ENCODE measurements around the gene MLYCD. TPM values are rescaled to one million over a fixed set of nuclear protein-coding genes. Genes with fewer than 3 reads are reported as not detected.

MLYCD gene
- total RNA-seq, 1 donor from 2014 or later: 2.8 TPM

- DNase-seq (ENCODE audit: low read depth): no peak
- Histone ChIP-seq H3K36me3 (ENCODE audit: insufficient read depth, low read length) (no peaks in the 10 kb centered on the region), H3K79me2 (ENCODE audit: insufficient read depth, low read length) (no peaks in the 10 kb centered on the region), H3K9ac (ENCODE audit: low read length) (no peak overlapping the region), H3K9me3 (ENCODE audit: insufficient read depth, low read depth, low read length) (peaks cover 6% of the 10 kb centered on the region), H2AFZ (ENCODE audit: low read depth, low read length) (no peak overlapping the region), H3K27me3 (ENCODE audit: insufficient read depth, low read length) (peaks cover 2% of the 10 kb centered on the region), H3K27ac (ENCODE audit: low read depth, low read length) (no peak overlapping the region), H3K4me2 (ENCODE audit: low read length) (no peak overlapping the region), H3K4me3 (ENCODE audit: insufficient read depth, low read depth, low read length) (no peak overlapping the region), H3K4me1 (ENCODE audit: insufficient read depth, low read length) (no peaks in the 10 kb centered on the region), H4K20me1 (ENCODE audit: insufficient read depth, low read length) (no peaks in the 10 kb centered on the region)
- FAIRE-seq: no peak
- no peaks in the 10 kb centered on the region for H3K4me1 Mint-ChIP-seq (ENCODE audit: low read depth, unreplicated experiment)
- H3K27ac Mint-ChIP-seq (ENCODE audit: unreplicated experiment): no peak overlapping the region
- H3K27me3 Mint-ChIP-seq (ENCODE audit: low read depth, unreplicated experiment): peaks cover 13% of the 10 kb centered on the region
- TF ChIP-seq, protein P1, sequence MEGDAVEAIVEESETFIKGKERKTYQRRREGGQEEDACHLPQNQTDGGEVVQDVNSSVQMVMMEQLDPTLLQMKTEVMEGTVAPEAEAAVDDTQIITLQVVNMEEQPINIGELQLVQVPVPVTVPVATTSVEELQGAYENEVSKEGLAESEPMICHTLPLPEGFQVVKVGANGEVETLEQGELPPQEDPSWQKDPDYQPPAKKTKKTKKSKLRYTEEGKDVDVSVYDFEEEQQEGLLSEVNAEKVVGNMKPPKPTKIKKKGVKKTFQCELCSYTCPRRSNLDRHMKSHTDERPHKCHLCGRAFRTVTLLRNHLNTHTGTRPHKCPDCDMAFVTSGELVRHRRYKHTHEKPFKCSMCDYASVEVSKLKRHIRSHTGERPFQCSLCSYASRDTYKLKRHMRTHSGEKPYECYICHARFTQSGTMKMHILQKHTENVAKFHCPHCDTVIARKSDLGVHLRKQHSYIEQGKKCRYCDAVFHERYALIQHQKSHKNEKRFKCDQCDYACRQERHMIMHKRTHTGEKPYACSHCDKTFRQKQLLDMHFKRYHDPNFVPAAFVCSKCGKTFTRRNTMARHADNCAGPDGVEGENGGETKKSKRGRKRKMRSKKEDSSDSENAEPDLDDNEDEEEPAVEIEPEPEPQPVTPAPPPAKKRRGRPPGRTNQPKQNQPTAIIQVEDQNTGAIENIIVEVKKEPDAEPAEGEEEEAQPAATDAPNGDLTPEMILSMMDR (IDR thresholded peaks at IDR 0.05; ENCODE audit: insufficient read depth, low read depth, low read length): no peak
- no peak for TF ChIP-seq EZH2 (IDR thresholded peaks at IDR 0.05; ENCODE audit: insufficient read depth, low read length)
- no peak overlapping the region for H3K4me3 Mint-ChIP-seq (ENCODE audit: unreplicated experiment)
- no peaks in the 10 kb centered on the region for H3K36me3 Mint-ChIP-seq (ENCODE audit: low read depth, unreplicated experiment)
- H3K9me3 Mint-ChIP-seq (ENCODE audit: unreplicated experiment): peaks cover 8% of the 10 kb centered on the region
These were observed 12.5 kb upstream of the MLYCD start for GRCh38 chr16:83886199-83886971.

GRCh38 chr16:83887080-83887479 lies 11.8 kb upstream of the MLYCD start:
- no peaks in the 10 kb centered on the region for H3K4me1 Mint-ChIP-seq (ENCODE audit: low read depth, unreplicated experiment)
- FAIRE-seq (no peak), DNase-seq (ENCODE audit: low read depth) (no peak)
- no peaks in the 10 kb centered on the region for H3K36me3 Mint-ChIP-seq (ENCODE audit: low read depth, unreplicated experiment)
- no peak overlapping the region for H3K27ac Mint-ChIP-seq (ENCODE audit: unreplicated experiment)
- H3K36me3 ChIP-seq (ENCODE audit: insufficient read depth, low read length): no peaks in the 10 kb centered on the region
- peaks cover 11% of the 10 kb centered on the region for H3K9me3 Mint-ChIP-seq (ENCODE audit: unreplicated experiment)
- H3K9me3 ChIP-seq (ENCODE audit: insufficient read depth, low read depth, low read length): peaks cover 10% of the 10 kb centered on the region
- peaks cover 9% of the 10 kb centered on the region for H3K27me3 Mint-ChIP-seq (ENCODE audit: low read depth, unreplicated experiment)
- TF ChIP-seq, protein P1 (IDR thresholded peaks at IDR 0.05; ENCODE audit: insufficient read depth, low read depth, low read length): no peak
- TF ChIP-seq EZH2 (IDR thresholded peaks at IDR 0.05; ENCODE audit: insufficient read depth, low read length): no peak
- no peaks in the 10 kb centered on the region for H4K20me1 ChIP-seq (ENCODE audit: insufficient read depth, low read length)
- no peak overlapping the region for H2AFZ ChIP-seq (ENCODE audit: low read depth, low read length)
- H3K9ac ChIP-seq (ENCODE audit: low read length): no peak overlapping the region
- H3K79me2 ChIP-seq (ENCODE audit: insufficient read depth, low read length): no peaks in the 10 kb centered on the region
- H3K4me3 ChIP-seq (ENCODE audit: insufficient read depth, low read depth, low read length): no peak overlapping the region
- no peak overlapping the region for H3K27ac ChIP-seq (ENCODE audit: low read depth, low read length)
- H3K4me3 Mint-ChIP-seq (ENCODE audit: unreplicated experiment): no peak overlapping the region
- no peak overlapping the region for H3K4me2 ChIP-seq (ENCODE audit: low read length)
- H3K27me3 ChIP-seq (ENCODE audit: insufficient read depth, low read length): no peaks in the 10 kb centered on the region
- no peaks in the 10 kb centered on the region for H3K4me1 ChIP-seq (ENCODE audit: insufficient read depth, low read length)

GRCh38 chr16:83887564-83887963 lies 11.4 kb upstream of the MLYCD start:
- no peaks in the 10 kb centered on the region for H3K79me2 ChIP-seq (ENCODE audit: insufficient read depth, low read length)
- H3K36me3 ChIP-seq (ENCODE audit: insufficient read depth, low read length): no peaks in the 10 kb centered on the region
- no peaks in the 10 kb centered on the region for H3K27me3 ChIP-seq (ENCODE audit: insufficient read depth, low read length)
- no peak overlapping the region for H3K9ac ChIP-seq (ENCODE audit: low read length)
- peaks cover 10% of the 10 kb centered on the region for H3K9me3 ChIP-seq (ENCODE audit: insufficient read depth, low read depth, low read length)
- H3K36me3 Mint-ChIP-seq (ENCODE audit: low read depth, unreplicated experiment): no peaks in the 10 kb centered on the region
- no peak overlapping the region for H2AFZ ChIP-seq (ENCODE audit: low read depth, low read length)
- H3K27me3 Mint-ChIP-seq (ENCODE audit: low read depth, unreplicated experiment): peaks cover 9% of the 10 kb centered on the region
- DNase-seq (ENCODE audit: low read depth) (no peak), FAIRE-seq (no peak)
- H4K20me1 ChIP-seq (ENCODE audit: insufficient read depth, low read length): no peaks in the 10 kb centered on the region
- no peaks in the 10 kb centered on the region for H3K4me1 ChIP-seq (ENCODE audit: insufficient read depth, low read length)
- no peak overlapping the region for H3K4me2 ChIP-seq (ENCODE audit: low read length)
- H3K4me3 Mint-ChIP-seq (ENCODE audit: unreplicated experiment): no peak overlapping the region
- no peaks in the 10 kb centered on the region for H3K4me1 Mint-ChIP-seq (ENCODE audit: low read depth, unreplicated experiment)
- no peak overlapping the region for H3K27ac Mint-ChIP-seq (ENCODE audit: unreplicated experiment)
- TF ChIP-seq, protein P1 (IDR thresholded peaks at IDR 0.05; ENCODE audit: insufficient read depth, low read depth, low read length): no peak
- TF ChIP-seq EZH2 (IDR thresholded peaks at IDR 0.05; ENCODE audit: insufficient read depth, low read length): no peak
- H3K9me3 Mint-ChIP-seq (ENCODE audit: unreplicated experiment): peaks cover 12% of the 10 kb centered on the region
- H3K27ac ChIP-seq (ENCODE audit: low read depth, low read length): no peak overlapping the region
- no peak overlapping the region for H3K4me3 ChIP-seq (ENCODE audit: insufficient read depth, low read depth, low read length)

Data from astrocyte (in vitro differentiated cells and primary cell).